G401 (cell line): ENCODE results near the gene CDYL2. TPM values are rescaled to one million over a fixed set of nuclear protein-coding genes. Genes with fewer than 3 reads are reported as not detected.

Experiments used
- DNase-seq: peaks from one replicate; pipeline ENCODE4 v3.0.0-alpha.2; 2015; ENCODE audit warnings: low spot score
- in situ Hi-C: cut with HindIII; loops from 2 replicates; pipeline ENCODE4 v1.10.0; 2016; ENCODE audit warnings: low sequenced_read_pairs, mixed read lengths
- total RNA-seq: library from RNA; depleted of rRNA; stranded (reverse); fragments of >200 nt; shearing (Covaris generic); gene quantifications from 2 replicates; pipeline ENCODE4 v1.2.3, GENCODE V29; 2014

The CDYL2 gene
- total RNA-seq, 1 experiment from 2014 or later, result 0.10 TPM

DNA sequence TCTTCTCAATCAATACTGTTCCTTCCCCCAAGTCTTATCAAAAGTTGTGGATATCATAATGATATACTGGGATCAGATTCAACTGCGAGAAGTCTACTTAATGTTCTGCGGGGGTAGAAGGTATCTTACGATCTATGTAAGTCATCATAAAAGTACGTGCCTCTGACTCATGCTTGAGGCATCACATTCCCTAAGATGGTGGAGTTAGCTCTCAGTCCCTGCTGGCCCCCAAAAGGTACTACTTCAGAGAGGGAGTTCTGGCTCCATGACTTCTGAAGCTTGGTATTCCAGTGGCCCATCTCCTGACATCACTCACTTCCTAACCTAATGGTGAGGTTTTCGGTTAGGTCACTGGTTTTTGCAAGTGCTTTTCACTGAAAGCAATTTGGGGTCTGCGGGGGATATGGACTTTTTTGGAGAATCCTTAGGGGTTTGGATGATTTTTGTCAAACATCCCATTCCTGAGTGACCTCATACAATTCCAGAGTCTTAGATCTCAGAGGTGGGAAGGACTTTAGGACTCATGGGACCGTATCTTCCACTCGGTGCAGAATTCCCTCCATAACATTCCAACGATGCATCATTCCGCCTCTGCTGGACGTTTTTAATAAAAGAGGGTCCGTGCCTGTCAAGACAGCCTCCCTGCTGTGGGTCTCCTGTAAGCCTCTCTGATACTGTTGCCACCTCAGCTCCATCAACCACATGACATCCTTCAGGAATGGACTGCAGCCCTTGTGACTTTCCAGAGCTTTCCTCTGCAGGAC is 189.3 kb downstream of the CDYL2 start:
- in situ Hi-C loops, result no loop called here
- DNase-seq, result no peak

DNA sequence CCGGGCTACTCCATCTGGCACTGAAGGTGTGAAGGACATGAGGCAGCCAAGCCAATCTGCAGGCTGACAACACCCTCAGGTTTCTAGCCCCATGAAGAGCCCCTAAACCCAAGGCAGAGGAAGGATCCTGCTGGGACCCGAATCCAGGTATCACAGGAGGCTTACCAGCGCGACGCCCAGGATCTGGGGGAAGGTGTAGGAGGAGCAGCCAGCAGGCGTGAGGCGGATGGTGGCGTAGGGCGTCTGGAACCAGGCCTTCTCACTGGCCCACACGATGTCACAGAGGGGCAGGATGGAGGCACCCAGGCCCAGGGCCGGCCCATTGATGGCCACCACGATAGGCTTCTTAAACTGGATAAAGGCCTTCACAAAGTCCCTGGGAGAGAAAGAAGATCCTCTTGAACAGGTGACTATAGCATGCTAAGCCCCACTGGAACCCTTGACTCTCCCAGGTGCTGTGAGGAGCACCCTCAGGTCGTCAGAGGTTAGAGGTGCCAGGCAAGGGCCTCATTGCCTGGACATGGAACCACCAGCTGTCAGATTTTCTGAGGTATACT is 191.9 kb downstream of the CDYL2 start:
- in situ Hi-C loops, result no loop called here
- no peak for DNase-seq

DNA sequence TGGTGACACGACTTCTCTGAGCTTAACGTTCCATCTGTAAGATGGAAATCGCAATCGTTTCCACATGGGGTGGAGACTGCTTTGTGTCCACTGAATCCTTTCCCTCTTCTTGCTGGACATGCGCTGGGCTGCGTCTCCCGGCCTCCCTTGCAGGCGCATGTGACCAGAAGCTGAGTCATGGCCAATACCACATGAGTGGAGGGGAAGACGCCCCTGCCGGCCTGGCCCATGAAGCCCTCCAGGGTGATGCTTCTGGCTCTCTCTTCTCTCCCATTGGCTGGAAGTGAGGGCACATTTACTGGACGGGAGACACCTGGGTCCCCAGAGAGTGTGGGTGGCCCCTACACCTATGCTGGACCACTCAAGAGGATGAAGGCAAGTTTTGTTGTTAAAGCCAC is 192.5 kb downstream of the CDYL2 start:
- in situ Hi-C loops, result no loop called here
- DNase-seq, result no peak

DNA sequence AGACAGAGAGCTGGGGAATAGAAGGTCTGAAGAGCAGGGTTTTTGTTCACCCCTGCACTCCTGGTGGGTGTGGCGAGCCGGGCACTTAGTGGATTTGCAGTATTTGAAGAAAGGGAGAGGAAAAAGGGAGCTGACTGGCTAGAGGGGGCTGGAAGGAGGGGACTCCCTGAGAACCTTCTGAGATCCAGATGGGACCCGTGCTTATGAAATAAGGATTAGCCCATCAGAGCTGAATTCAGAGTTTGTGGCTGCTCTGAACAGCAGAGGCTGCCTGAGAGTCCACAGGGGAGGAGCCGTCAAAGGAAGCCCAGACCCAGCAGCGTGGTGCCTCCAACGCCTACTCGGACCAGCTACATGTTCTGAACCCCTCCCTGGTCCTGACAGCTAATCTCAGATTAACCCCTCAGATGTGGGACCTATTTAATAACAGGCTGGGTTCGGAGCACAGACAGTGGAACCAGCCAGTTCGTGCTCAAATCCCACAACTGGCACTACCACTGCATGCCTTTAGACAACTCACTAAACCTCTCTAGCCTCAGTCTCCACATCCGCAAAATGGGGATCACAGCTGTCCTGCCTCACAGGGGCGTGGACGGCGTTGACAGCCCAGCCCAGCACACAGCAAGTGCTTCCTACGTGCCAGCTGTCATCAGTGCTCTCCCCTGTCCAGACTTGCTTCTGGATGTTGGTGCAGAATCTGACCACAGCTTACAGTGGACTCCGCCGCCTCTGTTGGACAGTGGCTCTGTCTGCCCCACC is 193.0 kb downstream of the CDYL2 start:
- in situ Hi-C loops, result no loop called here

DNA sequence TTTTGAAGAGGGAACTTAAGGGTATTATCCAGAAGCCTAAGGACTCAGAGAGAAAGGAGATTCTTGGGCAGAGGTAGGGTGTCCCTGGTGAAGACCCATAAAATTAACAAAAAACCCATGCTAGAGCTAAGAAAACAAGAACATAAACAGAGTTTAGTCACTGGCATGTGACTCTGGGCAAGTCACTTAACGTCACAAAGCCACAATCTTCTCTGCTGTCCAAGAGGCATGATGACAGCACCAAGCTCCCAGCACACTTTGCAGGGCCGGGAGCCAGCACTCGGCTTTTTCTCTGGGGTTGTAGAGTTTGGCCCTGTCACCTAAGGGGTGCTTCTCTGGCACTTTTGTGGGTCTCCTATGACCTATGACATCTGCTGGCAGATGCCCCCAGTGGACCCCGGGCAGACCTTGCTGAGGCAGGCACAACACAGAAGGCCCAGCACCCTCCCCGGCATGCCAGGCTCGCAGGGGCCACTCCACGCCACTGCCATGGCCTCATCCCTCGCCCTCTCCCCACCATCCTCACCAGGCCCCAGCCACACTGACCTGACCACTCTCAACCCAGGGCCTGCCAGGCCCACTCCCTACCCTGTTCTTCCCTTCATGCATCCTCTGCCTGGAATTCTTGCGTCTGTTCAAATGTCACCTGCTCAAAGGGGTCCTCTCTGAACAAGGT is 193.8 kb downstream of the CDYL2 start:
- in situ Hi-C loops, result no loop called here

More for the DNA sequence above, 193.0 kb downstream of the CDYL2 start:
- DNase-seq, result no peak

DNA sequence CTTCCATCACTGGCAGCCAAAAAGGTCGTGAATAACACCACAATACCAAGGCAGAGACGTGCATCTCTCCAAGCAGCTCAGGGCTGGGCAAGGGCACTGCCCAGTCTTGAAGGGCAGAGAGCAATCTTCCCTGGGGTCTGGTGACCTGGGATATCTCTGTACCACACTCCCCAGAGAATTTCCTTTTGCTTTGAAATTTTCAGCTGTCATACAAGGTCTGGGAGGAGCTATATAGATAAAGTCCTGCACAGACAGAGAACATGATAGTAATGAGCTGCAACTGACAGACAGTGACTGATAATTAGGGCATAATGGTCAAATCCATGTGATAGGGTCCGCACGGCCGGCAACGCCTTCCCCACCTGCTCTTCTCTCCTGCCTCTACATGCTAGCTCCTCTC is 195.5 kb downstream of the CDYL2 start:
- in situ Hi-C loops, result no loop called here
- no peak for DNase-seq

More for the DNA sequence above, 193.8 kb downstream of the CDYL2 start:
- no peak for DNase-seq

DNA sequence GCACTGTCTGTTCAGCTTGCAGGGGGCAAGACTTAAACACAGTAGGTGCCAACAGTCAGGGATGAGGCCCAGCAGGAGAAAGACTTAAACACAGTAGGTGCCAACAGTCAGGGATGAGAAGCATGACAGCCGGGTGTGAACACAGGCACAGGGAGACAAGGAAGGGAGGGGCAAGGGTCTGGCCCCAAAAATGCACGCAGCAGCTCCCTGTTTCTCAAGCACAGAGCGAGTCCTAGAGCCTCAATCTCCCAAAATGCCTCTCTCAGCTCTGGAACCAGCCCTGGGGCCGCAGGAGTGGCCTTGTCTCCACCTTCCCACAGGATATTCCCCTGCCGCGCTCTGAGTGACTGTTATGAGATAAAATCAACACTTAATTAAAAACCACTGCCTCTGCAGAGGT is 197.2 kb downstream of the CDYL2 start:
- in situ Hi-C loops, result no loop called here
- no peak for DNase-seq

DNA sequence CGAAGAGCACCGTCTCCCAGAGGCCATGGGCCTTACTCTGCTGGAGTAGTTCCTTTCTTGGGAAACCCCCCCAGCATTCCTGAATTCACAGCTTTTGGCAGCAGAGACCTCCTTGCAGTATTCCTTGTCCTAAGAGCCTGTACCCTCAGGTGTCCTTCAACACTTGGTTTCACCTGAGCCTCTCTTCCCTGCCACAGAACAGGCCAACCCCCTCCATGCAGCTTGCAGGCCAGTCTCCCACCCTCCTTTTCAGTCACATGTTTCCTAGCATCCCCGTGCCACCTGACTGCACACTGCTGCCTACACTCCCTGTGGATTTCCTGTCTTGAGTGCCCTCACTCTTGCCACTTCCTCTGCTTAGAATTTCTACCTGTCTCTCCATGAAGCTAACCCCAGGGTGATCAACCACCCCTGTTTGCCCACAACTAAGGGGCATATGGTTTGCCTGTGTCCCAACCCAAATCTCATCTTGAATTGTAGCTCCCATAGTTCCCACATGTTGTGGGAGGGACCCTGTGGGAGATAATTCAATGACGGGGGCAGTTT is 198.1 kb downstream of the CDYL2 start:
- no peak for DNase-seq
- in situ Hi-C loops, result no loop called here

DNA sequence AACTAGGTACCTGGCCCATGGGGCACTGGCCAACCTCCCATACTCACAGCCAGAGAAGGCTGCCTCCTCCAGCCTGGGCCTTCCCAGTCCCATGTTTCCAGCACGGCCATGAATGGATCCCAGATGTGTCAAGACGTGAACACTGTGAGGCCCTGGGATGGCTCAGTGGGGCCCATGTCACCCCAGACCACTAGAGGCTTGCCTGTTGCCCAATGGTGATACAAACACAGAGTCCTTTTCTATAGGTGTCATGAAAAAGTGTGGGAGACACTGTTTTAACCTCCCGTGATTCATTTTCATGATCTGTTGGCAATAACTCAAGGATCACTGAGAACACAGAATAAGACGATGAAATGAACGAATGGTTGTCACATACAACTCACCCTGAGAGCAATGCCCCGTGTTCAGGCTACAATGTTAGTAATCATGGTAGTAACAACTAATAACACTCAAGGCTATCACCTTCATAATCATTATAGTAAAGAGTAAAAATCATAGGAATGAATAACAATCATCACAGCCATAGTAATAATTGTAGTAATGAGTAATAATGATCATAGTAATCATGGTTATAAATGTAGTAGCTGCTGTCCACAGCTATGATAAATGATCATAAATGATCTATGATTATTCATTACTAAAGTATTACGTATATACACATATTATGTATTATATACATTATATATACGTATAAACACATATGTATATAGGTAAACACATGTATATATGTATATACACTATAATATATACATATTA is 199.6 kb downstream of the CDYL2 start:
- DNase-seq, result no peak
- in situ Hi-C loops, result no loop called here

DNA sequence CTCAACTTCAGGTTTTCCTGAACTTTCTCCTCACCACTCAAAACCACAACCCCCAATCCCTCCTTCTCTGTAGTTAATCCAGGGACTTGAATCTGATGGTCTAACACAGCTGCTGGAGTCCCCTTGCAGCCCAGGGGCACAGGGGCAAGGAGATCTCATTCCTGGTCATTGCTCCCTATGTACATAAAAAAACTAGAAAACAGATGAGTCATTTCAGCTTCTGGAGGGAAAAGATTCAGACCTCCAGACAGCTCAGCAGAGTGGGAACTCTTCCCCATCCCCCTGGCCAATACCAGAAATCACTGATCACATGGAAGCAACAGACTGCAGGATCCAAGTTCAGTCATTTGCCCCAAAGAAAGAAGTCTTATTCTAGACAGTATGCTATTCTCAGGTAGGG is 201.5 kb downstream of the CDYL2 start:
- in situ Hi-C loops, result no loop called here
- no peak for DNase-seq

DNA sequence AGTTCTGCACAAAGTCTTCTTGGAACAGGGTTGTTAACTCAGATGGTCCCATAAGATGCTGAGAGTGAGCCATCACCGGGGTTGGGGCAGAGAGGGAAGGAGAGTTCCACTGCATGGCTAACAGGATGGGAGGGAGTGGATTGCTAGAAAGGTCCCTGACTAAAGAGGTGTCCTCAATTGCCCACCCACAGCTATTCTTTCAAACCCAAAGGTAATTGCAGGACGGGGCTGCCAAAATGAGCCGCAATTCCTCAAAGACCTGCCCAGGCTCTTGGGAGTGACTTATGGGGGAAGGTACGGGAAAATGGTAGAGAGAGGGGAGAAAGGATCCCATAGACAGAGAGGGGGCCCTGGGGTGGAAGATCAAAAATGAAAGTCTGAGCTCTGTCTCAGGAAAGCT is 203.2 kb downstream of the CDYL2 start:
- DNase-seq, result no peak
- in situ Hi-C loops, result no loop called here

DNA sequence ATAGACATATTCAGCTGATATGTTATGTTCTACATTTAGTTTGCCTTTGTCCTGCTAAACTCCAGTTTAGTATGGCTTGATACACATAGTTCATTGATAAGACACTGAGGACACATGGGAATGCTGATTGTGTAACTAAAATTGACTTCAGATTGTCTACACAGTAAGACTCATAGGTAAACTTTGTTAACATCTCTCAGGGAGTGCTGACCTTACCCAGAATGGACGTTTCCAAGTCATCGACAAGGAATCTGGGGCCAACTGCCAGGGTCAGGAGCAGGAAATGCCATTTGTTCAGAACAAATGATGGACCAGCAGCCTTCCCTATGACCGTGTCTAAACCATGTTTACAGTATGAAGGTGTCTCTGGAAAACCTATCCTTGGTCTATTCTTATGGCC is 204.9 kb downstream of the CDYL2 start:
- DNase-seq, result no peak
- in situ Hi-C loops, result no loop called here

DNA sequence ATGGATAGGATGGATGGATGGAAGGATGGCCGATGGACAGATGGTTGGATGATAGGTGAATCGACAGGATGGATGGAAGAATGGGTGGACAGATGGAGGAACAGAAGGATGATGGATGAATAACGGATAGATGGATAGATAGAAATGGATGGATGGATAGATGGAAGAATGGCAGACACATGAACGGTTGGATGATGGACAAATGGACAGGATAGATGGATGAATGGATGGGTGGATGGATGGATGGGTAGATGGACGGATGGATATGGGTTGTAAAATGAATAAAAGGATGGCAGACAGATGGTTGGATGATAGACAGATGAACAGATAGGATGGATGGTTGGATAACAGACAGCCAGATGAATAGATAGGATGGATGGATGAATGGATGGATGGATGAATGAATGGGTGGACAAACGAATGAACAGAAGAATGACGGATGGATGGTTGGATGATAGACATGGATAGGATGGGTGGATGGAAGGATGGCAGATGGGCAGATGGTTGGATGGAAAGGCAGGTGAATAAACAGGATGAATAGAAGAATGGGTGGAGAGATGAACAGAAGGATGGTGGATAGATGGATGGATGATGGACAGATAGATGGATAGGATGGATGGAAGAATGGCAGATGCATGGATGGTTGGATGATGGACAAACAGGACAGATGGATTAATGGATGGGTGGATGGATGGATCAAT is 207.7 kb downstream of the CDYL2 start:
- in situ Hi-C loops, result no loop called here

DNA sequence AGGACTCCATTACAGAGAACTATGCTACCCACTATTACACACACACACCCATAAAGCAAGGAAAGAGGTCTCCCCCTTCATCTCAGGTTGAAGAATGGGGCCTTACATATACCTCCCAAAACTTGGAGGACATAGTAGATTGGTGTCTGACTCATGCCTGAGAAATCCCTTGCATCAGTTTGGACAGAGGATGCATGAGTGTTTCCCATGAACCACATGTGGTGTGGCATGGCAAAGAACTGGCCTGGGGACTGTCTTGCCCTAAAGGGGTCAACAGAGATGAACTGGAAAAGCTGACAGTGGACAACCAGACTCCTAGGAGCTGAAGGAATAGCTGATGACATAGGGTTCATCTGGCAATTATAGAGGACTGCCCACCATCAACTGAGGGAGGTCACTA is 209.6 kb downstream of the CDYL2 start:
- in situ Hi-C loops, result no loop called here
- no peak for DNase-seq

More for the DNA sequence above, 207.7 kb downstream of the CDYL2 start:
- no peak for DNase-seq

DNA sequence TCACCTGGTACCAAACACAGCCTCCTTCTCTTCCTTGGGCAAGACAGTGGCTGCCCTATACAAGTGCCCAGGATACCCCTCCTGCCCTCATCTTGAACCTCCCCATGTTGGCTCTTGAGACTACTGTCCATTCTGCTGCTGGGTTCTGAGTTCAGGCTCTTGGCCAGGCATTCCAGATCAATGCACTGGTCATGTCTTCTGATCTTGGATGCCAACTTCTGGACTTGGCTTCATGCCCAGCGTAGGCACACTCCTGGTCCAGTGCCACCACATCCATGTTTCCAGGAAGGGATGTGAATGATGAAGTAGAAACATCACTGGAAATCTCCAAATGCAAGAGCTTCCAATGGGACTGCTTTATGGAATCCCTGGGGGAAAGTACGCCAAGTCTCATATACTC is 212.1 kb downstream of the CDYL2 start:
- no peak for DNase-seq
- in situ Hi-C loops, result no loop called here

DNA sequence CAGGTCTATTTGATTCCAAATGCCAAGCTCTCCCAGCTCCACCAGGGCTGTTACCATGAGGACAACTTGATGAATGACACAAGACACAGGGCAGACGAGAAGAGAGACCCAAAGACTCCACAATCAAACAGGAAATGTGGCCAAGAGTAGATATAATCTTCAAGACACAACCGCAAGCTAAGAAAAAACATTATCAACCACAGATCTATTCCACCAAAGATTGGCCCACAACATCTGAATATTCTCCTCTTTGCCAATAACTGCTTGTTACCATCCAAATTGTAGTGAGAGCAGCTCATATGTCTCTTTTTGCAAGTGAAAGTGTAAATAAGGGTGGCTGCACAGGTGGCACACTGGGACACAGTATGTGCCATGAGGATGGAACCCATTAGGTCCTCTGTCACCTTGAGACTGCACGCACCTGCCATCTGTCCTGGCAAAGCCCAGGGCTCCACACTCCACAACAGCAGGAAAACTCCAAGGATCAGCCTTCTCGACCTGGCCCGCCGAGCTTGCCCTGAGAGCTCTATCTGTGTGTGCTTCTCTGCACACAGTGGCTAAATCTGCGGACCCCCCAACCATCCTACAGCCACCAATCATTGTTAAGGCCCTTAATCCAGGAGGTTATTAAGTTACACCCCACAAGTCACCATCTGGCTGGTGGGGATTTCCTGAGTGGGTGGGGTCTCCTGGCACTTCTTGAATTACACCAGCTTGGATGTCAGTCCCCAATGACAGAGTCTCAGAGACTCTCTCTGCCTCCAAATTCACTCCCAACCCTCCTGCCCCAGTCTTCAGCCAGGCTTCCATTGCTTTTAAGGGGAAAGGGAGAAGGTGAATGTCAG is 213.1 kb downstream of the CDYL2 start:
- no peak for DNase-seq
- in situ Hi-C loops, result no loop called here

DNA sequence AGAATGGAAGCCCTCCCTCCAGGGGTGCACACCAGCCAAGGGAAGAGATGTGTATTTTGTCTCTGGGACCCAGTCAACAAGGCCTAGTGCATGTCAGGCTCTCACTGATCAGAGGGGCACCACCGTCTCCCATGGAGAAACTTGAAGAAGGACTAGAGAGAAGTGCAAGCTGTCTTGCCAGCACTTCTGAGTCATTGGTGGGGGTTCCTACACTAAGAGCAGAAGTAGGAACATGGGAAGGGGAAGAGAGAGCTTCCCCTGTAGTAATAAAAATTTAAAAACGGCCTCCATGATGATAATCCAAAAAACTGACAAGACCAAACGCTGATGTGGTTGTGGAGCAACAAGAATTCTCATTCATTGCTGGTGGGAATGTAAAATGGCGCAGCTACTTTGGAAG is 217.3 kb downstream of the CDYL2 start:
- in situ Hi-C loops, result no loop called here
- DNase-seq, result no peak

DNA sequence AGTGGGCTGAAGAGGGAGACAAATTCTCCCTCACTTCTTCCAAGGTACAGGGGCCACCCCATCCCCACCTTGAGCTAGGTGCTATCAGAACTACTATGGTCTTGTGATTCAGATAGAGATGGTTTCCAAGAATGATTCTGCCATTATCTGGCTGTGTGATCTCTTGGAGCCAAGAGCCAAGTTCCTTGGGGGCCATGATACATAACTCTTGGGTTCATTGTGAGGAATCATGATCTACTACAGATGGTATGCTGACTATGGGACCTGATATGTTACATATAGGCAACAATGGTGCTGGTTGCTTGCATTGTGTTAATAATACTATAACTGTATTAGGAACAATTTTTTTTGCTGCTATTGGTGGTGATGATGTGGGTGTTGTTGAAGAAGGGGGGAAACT is 217.9 kb downstream of the CDYL2 start:
- no peak for DNase-seq
- in situ Hi-C loops, result no loop called here
